Kidney tubule cell (primary cell): ENCODE results near the gene CTDSP1.
A peak's percentile ranks its signal among the peaks of the same experiment; 100 is the strongest.

Experiments
- DNase-seq: peaks from one replicate; pipeline ENCODE4 v3.0.0-alpha.2; 2018; ENCODE audit warnings: low spot score

The CTDSP1 gene

GRCh38 chr2:218400167-218400929 is 680 bp downstream of the CTDSP1 start:
- peak; percentile 20 for DNase-seq

- no peak for DNase-seq
These were observed 1.5 kb downstream of the CTDSP1 start for GRCh38 chr2:218400930-218401881.

GRCh38 chr2:218401890-218402289 is 2.2 kb downstream of the CTDSP1 start:
- no peak for DNase-seq

- no peak for DNase-seq
These were observed 2.8 kb downstream of the CTDSP1 start for GRCh38 chr2:218402491-218402901.

- no peak for DNase-seq
These were observed 3.3 kb downstream of the CTDSP1 start for GRCh38 chr2:218402911-218403411.

- no peak for DNase-seq
These were observed 4.1 kb downstream of the CTDSP1 start for GRCh38 chr2:218403810-218404209.

GRCh38 chr2:218404351-218405085 is 4.8 kb downstream of the CTDSP1 start:
- DNase-seq: no peak

GRCh38 chr2:218405086-218405745 is 5.5 kb downstream of the CTDSP1 start:
- no peak for DNase-seq

- DNase-seq: no peak
These were observed 6.1 kb downstream of the CTDSP1 start for GRCh38 chr2:218405746-218406208.

GRCh38 chr2:218406209-218406948 is 6.7 kb downstream of the CTDSP1 start:
- peak; percentile 97 for DNase-seq

GRCh38 chr2:218406949-218407618 is 7.4 kb downstream of the CTDSP1 start:
- DNase-seq: peak; percentile 34

- DNase-seq: no peak
These were observed 8.0 kb downstream of the CTDSP1 start for GRCh38 chr2:218407717-218408116.

- DNase-seq: no peak
These were observed 18.7 kb downstream of the CTDSP1 start for GRCh38 chr2:218418321-218418716.

- DNase-seq: no peak
These were observed 19.2 kb downstream of the CTDSP1 start, which contains the start of gene VIL1 for GRCh38 chr2:218418717-218419458. Gene VIL1, plus strand, starts transcription at chr2:218419123. Its CDS starts 4,656 bp downstream, at chr2:218423779.

GRCh38 chr2:218419630-218420216 is 20.1 kb downstream of the CTDSP1 start:
- DNase-seq: no peak

GRCh38 chr2:218421027-218421426 is 21.4 kb downstream of the CTDSP1 start:
- no peak for DNase-seq

GRCh38 chr2:218422403-218423086 is 22.9 kb downstream of the CTDSP1 start:
- no peak for DNase-seq

GRCh38 chr2:218423584-218423983 is 23.9 kb downstream of the CTDSP1 start:
- no peak for DNase-seq
